Osteoblast (primary cell): ENCODE data around the gene RUNX3. TPM values are rescaled to one million over a fixed set of nuclear protein-coding genes. Genes with fewer than 3 reads are reported as not detected.
A peak's percentile ranks its signal among the peaks of the same experiment; 100 is the strongest.
"Not testable (repeated sequence)": the region's sequence is repeated elsewhere in the genome, so short reads cannot be mapped to it uniquely, and the experiment has no call there.

Experiments
- DNase-seq: peaks from one replicate; pipeline ENCODE4 v3.0.0; 2011; ENCODE audit warnings: low spot score, mixed read lengths; ENCODE audit not compliant: insufficient read length; ENCODE audit errors: missing footprints
- H2AFZ ChIP-seq: 2 replicates; pipeline ENCODE4 v1.6.0; 2011; ENCODE audit warnings: mild to moderate bottlenecking, low read length
- H3K27ac ChIP-seq: 2 replicates; pipeline ENCODE4 v1.5.1; 2011; ENCODE audit warnings: mild to moderate bottlenecking, low read depth, low read length, moderate library complexity
- H3K27me3 ChIP-seq: 2 replicates; pipeline ENCODE4 v1.6.0; 2012; ENCODE audit warnings: mild to moderate bottlenecking, control low read depth, inconsistent platforms, low read length, moderate library complexity; ENCODE audit not compliant: insufficient read depth
- H3K36me3 ChIP-seq: 2 replicates; pipeline ENCODE4 v1.5.1; 2011; ENCODE audit warnings: mild to moderate bottlenecking, low read length, control low read depth, moderate library complexity; ENCODE audit not compliant: insufficient read depth
- H3K4me1 ChIP-seq: 2 replicates; pipeline ENCODE4 v1.5.1; 2011; ENCODE audit warnings: mild to moderate bottlenecking, low read length, control low read depth, moderate library complexity; ENCODE audit not compliant: insufficient read depth
- H3K4me2 ChIP-seq: 2 replicates; pipeline ENCODE4 v1.6.0; 2011; ENCODE audit warnings: mild to moderate bottlenecking, low read length; ENCODE audit not compliant: insufficient read depth
- H3K4me3 ChIP-seq: fragments of 200-600 bp; sonication (generic); 3 replicates; pipeline ENCODE4 v1.5.1; 2012; ENCODE audit warnings: mild to moderate bottlenecking, low read length, inconsistent platforms; ENCODE audit not compliant: insufficient read depth
- H3K79me2 ChIP-seq: 2 replicates; pipeline ENCODE4 v1.6.0; 2012; ENCODE audit warnings: mild to moderate bottlenecking, low read length, control low read depth, inconsistent platforms; ENCODE audit not compliant: insufficient read depth
- H3K9me3 ChIP-seq: 2 replicates; pipeline ENCODE4 v1.5.1; 2011; ENCODE audit warnings: low read depth, low read length, control low read depth
- H4K20me1 ChIP-seq: 2 replicates; pipeline ENCODE4 v1.6.0; 2012; ENCODE audit warnings: mild to moderate bottlenecking, low read length, control low read depth; ENCODE audit not compliant: insufficient read depth
- CTCF ChIP-seq: IDR thresholded peaks from 2 replicates; pipeline ENCODE4 v1.5.1; 2011; ENCODE audit warnings: mild to moderate bottlenecking, low read depth, low read length, moderate library complexity; ENCODE audit errors: extremely low read depth
- total RNA-seq: library from RNA; depleted of rRNA; stranded (reverse); fragments of >200 nt; gene quantifications from 2 replicates; pipeline ENCODE4 v1.2.3, GENCODE V29; 2012

Gene RUNX3
- total RNA-seq = 1.8 and 3.6 TPM in 2 replicates

- Histone ChIP-seq H4K20me1 (peaks cover 13% of the 10 kb centered on the region), H3K27ac (no peak within 1 kb of the TSS), H3K4me2 (peak within 1 kb of the TSS; percentile 64), H2AFZ (peak within 1 kb of the TSS; percentile 68), H3K9me3 (no peaks in the 10 kb centered on the region), H3K4me1 (no peaks in the 10 kb centered on the region), H3K36me3 (no peaks in the 10 kb centered on the region), H3K27me3 (peaks cover 7% of the 10 kb centered on the region), H3K4me3 (peak within 1 kb of the TSS; percentile 65), H3K79me2 (no peaks in the 10 kb centered on the region)
- no peak for TF ChIP-seq CTCF
- DNase-seq = peak; percentile 100
These were observed at the start of gene RUNX3 for GRCh38 chr1:24930260-24931145. Gene RUNX3 (minus strand): TSS chr1:24930276. CDS start chr1:24929868, 408 bp downstream.

- H3K79me2 ChIP-seq, H3K36me3 ChIP-seq, H3K27ac ChIP-seq, H4K20me1 ChIP-seq, DNase-seq, H3K4me3 ChIP-seq, H3K4me1 ChIP-seq, H2AFZ ChIP-seq, H3K4me2 ChIP-seq, H3K27me3 ChIP-seq: not testable (repeated sequence)
- H3K9me3 ChIP-seq = peaks cover 12% of the 10 kb centered on the region
These were observed 49.2 kb upstream of the RUNX3 start for GRCh38 chr1:24979232-24979631.

- Histone ChIP-seq H3K4me1 (no peaks in the 10 kb centered on the region), H2AFZ (no peak overlapping the region), H3K27me3 (no peaks in the 10 kb centered on the region), H3K9me3 (peaks cover 12% of the 10 kb centered on the region), H3K4me3 (no peak overlapping the region), H3K27ac (no peak overlapping the region), H3K36me3 (no peaks in the 10 kb centered on the region), H3K4me2 (no peak overlapping the region), H3K79me2 (no peaks in the 10 kb centered on the region), H4K20me1 (no peaks in the 10 kb centered on the region)
- DNase-seq = no peak
- no peak for TF ChIP-seq CTCF
These were observed 48.4 kb upstream of the RUNX3 start for GRCh38 chr1:24978383-24979032.

GRCh38 chr1:24975391-24975790 is 45.3 kb upstream of the RUNX3 start:
- Histone ChIP-seq H3K79me2 (no peaks in the 10 kb centered on the region), H3K9me3 (peaks cover 12% of the 10 kb centered on the region), H3K4me3 (no peak overlapping the region), H3K27me3 (no peaks in the 10 kb centered on the region), H3K36me3 (no peaks in the 10 kb centered on the region), H2AFZ (no peak overlapping the region), H4K20me1 (no peaks in the 10 kb centered on the region), H3K4me2 (no peak overlapping the region), H3K4me1 (peaks cover 19% of the 10 kb centered on the region), H3K27ac (no peak overlapping the region)
- no peak for TF ChIP-seq CTCF
- no peak for DNase-seq
